ENCODE data around the gene EFHD2. TPM values are rescaled to one million over a fixed set of nuclear protein-coding genes. Genes with fewer than 3 reads are reported as not detected.

Gene EFHD2
- total and polyA plus RNA-seq, 2 of the 8 experiments (the other 6 are each of a cell fraction or from before 2014, with no cell fraction given), result 24.4 to 25.1 TPM

DNA sequence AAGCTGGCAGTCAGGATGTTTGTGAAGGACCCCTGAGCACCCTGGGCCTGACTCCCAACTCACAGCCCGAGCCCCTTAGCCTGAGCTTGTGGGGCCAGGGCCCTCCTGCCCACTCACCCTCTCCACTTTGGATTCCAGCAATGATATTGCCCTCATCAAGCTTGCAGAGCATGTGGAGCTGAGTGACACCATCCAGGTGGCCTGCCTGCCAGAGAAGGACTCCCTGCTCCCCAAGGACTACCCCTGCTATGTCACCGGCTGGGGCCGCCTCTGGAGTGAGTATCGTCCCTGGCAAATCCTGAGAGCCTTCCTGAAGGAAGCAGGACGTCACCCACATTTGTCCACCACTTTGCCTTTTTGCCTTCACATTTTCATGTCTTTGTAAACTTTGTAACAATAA, 33.6 kb downstream of the EFHD2 start (continued):
- TF ChIP-seq PHF8 (conservative IDR thresholded peaks at IDR 0.05; ENCODE audit: low read depth, low read length) (no peak), POLR2AphosphoS5 (IDR thresholded peaks at IDR 0.05; ENCODE audit: low read depth, low read length) (no peak), ATF2 (IDR thresholded peaks at IDR 0.05; ENCODE audit: low read length) (no peak), SAP30 (IDR thresholded peaks at IDR 0.05; ENCODE audit: insufficient read depth, insufficient replicate concordance, low read length) (no peak), SUZ12 (IDR thresholded peaks at IDR 0.05; ENCODE audit: low read length) (no peak), YY1 (IDR thresholded peaks at IDR 0.05; ENCODE audit: low read depth, low read length) (no peak)

All from H1 (cell line).